Tibial nerve (tissue), 4 donors: ENCODE results near the gene IRX2.

Experiments used
- EP300 ChIP-seq, 2 donors: sonication (generic); formaldehyde crosslinking; IDR thresholded peaks; one replicate each; pipeline ENCODE4 v1.6.1; 2017; ENCODE audit warnings: antibody characterized with exemption in 2 of 2, mild to moderate bottlenecking in 1 of 2
- POLR2A ChIP-seq, 2 donors: fragments of 450-650 bp; IDR thresholded peaks; one replicate each; pipeline ENCODE4 v1.6.1; 2017; ENCODE audit warnings: antibody characterized with exemption in 2 of 2, mild to moderate bottlenecking in 2 of 2, moderate library complexity in 2 of 2
- TF ChIP-seq, protein P1 (sequence below), 5 experiments: fragments of 200-600 bp in 3 of 5; fragments of 450-650 bp in 2 of 5; sonication (generic) in 3 of 5; IDR thresholded peaks; one replicate each; pipeline ENCODE4 v1.5.1; 2016 to 2019; ENCODE audit warnings: antibody characterized with exemption in 5 of 5, mild to moderate bottlenecking in 3 of 5, moderate library complexity in 2 of 5

DNA sequence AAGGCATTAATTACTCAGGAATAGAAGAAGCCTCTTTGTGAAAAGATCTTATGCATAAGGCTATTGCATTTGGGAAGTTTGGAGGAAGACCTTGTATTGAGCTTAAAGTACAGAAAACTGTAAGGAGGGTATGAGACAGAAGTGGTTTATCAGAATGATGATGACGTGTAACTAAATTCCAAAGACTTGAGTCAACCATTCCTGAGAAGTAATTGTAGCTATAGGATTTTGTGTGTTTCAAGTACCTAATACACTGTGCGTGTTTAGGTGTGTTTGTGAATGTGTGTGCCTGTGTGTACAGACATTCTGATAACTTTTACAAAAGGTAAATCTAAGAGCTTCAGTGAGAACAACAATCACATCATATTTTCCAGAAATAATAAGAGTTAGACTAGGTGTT lies 46.5 kb upstream of the IRX2 start:
- TF ChIP-seq, protein P1, sequence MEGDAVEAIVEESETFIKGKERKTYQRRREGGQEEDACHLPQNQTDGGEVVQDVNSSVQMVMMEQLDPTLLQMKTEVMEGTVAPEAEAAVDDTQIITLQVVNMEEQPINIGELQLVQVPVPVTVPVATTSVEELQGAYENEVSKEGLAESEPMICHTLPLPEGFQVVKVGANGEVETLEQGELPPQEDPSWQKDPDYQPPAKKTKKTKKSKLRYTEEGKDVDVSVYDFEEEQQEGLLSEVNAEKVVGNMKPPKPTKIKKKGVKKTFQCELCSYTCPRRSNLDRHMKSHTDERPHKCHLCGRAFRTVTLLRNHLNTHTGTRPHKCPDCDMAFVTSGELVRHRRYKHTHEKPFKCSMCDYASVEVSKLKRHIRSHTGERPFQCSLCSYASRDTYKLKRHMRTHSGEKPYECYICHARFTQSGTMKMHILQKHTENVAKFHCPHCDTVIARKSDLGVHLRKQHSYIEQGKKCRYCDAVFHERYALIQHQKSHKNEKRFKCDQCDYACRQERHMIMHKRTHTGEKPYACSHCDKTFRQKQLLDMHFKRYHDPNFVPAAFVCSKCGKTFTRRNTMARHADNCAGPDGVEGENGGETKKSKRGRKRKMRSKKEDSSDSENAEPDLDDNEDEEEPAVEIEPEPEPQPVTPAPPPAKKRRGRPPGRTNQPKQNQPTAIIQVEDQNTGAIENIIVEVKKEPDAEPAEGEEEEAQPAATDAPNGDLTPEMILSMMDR (IDR thresholded peaks at IDR 0.05) = no peak
- TF ChIP-seq POLR2A (IDR thresholded peaks at IDR 0.05) (no peak), EP300 (IDR thresholded peaks at IDR 0.05) (no peak)
